DMS 273 (cell line): ENCODE measurements around the gene NUP93.
A peak's percentile ranks its signal among the peaks of the same experiment; 100 is the strongest.

Source experiments
- DNase-seq: peaks from one replicate; lab custom pipeline; 2025; ENCODE audit not compliant: unreplicated experiment; lab: John Stamatoyannopoulos, UW

NUP93 gene

DNA sequence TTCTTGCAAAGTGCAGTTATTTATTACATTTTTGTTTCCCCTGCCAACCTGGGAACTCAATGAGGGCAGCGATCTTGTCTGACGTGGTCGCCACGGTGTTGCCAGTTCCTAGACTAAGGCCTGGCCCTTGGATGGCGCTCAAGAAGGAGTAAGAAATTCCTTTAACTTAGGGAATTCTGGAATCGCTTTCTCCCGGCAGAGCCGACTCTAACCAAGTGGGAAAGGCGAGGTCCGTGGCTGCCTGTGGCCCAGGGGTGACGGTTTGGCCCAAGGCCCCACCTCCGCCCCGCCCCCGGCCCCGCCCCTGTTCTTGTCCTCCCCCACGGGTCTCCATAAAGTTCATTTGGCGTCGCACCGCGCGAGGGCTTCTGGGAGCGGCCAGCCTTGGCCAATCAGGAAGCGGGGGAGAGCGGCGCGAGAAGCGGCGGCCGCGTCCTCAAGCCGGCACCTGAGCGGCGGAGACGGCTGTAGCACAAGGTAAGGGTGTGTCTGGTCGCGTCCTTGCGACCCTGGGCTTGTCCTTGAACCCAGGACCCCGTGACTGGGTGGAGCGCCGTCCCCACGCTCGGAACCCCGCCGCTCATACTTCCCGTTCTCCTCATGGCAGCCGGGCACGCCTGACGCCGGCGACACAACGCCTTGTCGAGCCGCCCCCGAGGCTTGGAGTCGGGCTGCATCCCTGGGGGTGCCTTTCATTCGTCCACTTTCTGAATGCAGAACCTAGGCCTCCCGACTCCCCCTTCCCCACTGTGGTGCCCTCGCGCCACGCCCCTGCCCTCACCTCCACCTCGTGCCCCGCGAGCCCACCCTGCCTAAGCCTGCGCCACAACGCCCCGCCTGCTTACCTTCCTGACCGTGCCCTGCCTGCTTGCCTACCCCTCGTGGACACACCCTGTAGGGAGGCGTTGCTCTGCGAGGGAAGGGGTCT lies at the start of gene NUP93:
Gene NUP93, plus strand, starts transcription at position 395 of the 928 bp plus-strand sequence. CDS start 18,119 bp downstream, outside the sequence.
- DNase-seq = peak; percentile 98

GRCh38 chr16:56681939-56682702 lies 47.8 kb upstream of the NUP93 start, which contains the start of gene MT1X:
MT1X (plus strand) TSS chr16:56682470; CDS start chr16:56682541, 71 bp downstream.
- DNase-seq = peak; percentile 97

GRCh38 chr16:56682703-56683397 lies 47.1 kb upstream of the NUP93 start:
- peak; percentile 55 for DNase-seq

DNA sequence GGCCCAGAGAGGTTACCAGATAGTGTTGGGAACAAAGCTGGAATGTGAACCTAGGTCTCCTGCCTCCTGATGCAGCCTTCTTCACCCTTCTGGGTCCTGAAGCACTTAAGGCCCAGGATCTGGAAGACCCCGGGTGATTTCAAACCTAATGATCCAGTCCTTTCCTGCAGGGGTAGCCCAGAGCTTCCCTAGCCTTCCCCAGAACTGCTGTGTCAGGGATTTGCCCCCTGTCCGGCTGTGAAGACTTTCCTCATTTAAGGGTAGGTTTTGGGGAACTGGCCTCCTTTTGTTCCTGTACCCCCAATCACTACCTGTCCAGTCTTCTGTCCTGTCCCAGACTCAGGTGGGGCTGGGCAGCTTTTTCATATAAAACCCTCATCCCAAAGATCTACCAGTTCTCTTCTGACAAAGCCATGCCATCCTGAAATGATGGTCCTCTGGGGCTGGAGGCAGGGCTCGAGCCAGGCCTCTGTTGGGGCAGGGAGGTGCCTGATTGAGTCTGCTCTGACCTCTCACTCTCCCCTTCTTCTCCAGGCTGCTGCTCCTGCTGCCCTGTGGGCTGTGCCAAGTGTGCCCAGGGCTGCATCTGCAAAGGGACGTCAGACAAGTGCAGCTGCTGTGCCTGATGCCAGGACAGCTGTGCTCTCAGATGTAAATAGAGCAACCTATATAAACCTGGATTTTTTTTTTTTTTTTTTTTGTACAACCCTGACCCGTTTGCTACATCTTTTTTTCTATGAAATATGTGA lies 46.3 kb upstream of the NUP93 start:
- DNase-seq = peak; percentile 43

DNA sequence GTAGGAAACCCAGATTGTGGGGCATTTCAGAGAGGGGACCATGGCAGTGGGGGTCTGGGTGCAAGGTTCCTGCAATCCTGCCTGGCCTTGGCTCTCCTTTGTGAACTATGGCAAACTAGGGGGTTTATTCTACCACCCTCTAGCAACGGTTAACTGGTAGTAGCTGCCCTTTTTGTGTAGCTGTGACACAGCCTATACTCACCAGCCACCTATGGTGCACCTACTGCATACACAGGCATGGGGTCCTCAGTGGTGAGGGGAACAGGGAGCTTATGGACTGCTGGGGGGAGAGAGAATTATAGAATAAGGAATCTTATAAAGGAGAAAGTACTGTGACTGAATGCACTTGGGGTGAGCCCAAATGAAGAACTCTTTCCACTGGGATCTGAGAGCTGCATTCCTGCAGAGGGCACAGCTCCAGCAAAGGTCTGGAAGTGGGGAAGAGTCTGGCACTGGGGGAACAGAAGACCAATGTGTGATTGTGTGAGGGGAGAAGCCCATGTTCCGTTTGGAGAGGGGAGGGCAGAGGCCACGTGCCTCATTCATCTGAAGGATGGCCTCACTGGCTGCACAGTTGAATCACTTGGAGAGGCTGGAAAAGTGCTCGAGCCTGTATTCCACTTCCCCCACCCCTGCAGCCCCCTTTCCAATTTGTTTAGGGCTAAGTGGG lies 45.5 kb upstream of the NUP93 start:
- DNase-seq = no peak

DNA sequence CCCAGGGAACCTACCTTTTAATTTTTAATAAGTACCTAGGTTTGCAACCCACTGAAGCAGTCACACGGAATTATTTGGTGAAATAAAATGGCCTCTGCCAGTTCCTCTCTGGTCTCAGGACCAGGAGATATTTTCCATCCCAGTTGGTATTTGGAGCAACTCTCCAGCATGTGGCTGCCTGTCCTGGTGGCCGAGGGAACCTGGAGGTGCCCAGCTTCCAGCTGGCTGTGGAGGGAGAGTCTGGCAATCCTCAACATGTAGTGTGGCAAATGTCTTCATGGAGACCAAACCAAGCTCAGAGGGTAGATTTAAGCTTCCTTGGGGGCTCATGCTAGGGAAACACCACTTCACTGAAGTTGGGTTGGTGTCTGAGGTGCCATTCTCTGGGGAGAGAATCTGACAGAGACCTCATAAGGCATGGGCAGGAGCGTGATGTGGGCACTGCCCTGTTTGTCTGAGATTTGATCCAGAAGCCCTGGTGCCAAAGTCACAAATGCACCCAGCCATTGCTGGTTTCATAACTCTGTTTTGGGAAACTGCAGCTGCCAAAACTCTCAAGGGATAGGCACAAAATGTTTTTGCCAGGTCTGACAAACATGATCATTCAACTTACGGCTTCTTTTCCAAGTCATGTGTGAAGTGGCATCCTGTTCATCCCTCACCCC lies 44.9 kb upstream of the NUP93 start:
- no peak for DNase-seq

- no peak for DNase-seq
Observed at GRCh38 chr16:56686758-56687157, 43.2 kb upstream of the NUP93 start.

DNA sequence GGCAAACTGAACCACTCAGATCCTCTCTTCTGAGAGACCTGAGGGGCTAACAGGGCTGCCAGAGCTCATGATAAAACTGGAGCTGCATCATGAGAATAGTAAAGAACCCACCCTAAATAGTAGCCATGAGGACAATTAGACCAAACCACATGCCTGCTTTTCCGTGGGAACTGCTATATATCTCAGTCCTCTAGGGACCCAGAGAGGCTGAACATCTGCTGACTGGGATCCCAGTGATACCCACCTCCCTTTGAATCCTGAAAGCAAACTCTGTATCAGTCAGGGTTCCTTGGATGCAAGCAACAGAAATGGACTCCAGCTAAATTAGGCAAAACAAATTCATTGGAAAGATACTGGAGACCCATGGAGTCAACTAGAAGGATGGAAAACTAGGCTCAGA lies 41.2 kb upstream of the NUP93 start:
- DNase-seq = peak; percentile 70

DNA sequence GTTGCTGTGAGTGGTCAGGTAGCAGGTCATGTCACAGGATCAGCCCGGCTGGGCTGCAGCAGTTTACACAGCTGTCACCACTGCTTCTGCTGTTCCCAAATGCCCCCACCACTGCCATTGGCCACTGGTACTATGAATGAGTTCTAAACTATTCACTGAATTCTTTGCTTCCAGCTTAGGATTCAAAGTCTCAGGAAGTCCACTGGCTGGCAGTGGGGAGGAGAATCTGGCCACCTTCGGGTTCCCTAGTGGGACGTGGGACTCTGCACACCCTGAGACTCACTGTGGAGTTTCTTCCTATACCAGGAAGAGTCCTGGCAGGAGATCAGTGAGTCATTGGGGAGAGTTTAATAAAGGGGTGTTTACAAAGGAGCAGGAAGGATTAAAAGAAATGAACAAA lies 40.8 kb upstream of the NUP93 start:
- peak; percentile 40 for DNase-seq

- DNase-seq = no peak
Observed at GRCh38 chr16:56690420-56691122, 39.4 kb upstream of the NUP93 start.

DNA sequence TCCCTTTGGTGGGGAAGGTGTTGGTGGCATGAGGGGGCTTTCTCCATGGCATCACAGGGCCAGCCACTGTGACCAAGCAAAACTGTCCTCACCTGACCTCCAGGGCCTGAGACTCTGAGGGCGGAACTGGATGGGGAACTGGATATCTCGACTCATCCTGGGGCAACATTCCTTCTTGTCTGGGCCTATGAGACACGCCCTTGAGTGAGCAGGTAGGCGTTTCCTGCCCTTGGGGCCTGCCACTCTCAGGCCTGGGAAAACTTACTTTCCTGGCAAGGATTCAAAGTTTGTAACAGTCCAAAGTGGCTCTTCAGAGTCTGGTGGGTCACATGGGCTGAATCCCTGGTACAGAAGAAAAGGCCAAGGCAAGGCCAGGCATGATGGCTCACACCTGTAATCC lies 38.0 kb upstream of the NUP93 start:
- DNase-seq = peak; percentile 36

DNA sequence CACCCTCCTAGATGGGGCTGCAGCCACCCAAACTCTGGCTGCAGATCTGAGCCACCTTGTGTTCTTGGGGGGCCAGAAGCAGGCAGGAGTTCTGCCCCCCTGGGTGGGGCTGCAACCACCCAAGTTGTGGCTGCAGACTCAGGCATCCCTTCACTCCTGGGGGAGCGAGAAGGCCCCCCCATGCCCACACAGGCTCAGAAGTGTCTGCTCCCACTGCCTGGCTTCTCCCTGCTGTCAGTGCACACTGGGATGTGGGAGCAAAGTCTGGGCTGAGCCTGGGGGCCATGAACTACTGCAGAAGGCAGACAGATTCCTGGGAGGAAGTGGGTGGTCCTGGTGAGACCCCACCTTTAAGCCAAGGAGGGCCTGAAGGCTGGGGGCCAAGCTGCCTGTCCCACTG lies 34.7 kb upstream of the NUP93 start:
- DNase-seq = no peak

DNA sequence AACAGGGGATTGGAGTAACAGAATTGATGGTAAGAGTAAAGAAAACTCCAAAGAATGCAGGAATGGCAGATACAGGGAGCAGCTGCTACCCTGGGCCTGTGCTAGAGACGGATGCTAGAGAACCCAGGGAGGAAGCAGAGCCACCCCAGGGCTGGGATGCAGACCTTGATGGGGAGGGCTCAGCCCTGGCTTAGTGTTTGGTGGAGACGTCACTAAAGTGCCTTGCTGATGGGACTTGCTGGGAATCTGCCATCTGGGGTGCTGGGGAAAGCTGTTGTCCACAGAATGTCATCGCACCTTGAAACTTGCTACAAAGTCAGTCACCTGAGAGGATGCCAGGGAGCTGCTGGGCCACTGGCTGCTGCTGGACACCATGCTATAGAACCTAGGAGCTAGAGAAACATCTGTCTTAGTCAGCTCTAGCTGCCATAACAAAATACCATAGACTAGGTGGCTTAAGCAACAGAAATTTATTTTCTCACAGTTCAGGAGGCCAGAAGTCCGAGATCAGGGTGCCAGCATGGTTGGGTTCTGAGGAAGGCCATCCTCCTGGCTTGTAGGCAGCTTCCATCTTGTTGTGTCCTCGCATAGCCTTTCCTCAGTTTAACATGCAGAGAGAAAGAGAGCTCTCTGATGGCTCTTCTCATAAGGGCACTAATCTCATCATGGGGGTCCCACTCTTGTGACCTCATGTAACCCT lies 32.3 kb upstream of the NUP93 start:
- no peak for DNase-seq

- no peak for DNase-seq
Observed at GRCh38 chr16:56700195-56700594, 29.7 kb upstream of the NUP93 start.

DNA sequence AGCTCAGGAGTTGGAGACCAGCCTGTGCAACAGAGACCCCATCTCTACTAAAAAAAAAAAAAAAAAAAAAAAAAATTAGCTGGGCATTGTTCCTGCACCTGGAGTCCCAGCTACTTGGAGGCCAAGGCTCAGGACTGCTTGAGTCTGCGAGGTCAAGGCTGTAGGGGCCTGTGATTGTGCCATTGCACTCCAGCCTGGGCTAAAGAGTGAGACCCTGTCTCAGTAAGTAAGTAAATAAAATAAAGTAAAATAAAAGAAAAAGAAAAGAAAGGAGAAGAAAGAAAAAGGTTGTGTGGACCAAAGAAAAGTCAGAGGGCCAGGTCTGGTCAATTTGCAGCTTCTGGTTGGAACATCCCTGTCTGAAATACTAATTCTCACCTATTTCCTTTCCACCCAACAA lies 29.3 kb upstream of the NUP93 start:
- DNase-seq = no peak

DNA sequence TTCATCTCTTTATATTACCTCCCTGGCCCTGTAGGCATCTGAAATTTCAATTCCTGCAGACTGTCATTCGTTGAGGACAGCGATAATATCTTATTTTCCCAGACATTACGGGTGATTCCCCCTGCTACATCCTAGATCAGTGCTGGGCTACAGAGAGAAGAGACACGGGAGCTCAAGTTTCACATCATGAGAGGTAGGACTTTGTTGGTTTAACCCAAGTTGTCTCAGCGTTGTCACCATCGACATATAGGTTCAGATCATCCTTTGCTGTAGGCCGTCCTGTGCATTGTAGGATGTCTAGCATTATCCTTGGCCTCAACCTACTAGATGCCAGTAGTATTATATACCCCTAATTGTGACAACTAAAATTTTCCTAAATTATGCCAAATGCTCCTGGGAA lies 28.4 kb upstream of the NUP93 start:
- no peak for DNase-seq

- no peak for DNase-seq
Observed at GRCh38 chr16:56702836-56703235, 27.1 kb upstream of the NUP93 start.
